Limb (tissue), 2 donors: ENCODE results near the gene NFS1.
"Not testable (repeated sequence)": the region's sequence is repeated elsewhere in the genome, so short reads cannot be mapped to it uniquely, and the experiment has no call there.

ENCODE experiments used
- DNase-seq, 2 donors: peaks; one replicate each; pipeline ENCODE4 v3.0.0-alpha.2; 2016; ENCODE audit errors: extremely low spot score in 2 of 2

Gene NFS1

DNA sequence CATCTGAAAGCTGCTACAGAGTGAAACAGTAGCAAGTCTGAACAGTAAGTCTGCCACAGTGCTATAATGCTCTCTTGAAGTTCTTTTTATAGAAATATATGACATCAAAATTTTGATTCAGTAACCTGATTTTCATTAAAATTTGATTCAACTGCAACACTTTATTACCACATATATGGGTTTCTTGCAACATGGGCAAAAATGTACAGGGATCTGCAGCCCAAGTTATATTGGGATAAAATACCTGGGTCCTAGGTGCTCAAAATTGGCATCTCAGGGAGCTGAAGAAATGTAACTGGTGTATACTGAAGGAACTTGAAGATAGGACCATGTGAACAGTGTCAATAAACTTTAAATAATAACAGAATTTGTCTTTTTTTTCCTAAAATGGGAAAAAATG, 10.9 kb upstream of the NFS1 start:
- DNase-seq = no peak

DNA sequence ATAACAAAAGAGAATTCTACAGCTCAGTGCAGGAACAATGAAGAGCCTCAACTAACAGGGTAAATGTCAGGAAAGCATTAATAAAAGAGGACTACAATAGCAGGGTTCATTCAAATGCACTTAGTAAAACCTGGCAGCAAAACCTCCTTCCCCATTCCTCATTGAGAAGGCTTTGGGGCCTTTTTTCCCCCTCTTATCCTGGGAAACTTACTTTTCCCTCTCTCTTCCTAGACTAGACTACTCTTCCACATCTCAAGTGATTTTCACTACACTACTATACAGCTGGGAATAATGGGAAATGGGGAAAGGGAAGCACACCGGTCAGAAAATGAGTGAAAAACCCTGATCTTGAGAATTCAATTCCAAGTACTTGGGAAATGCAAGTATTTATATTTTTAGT, 10.1 kb upstream of the NFS1 start:
- no peak for DNase-seq

DNA sequence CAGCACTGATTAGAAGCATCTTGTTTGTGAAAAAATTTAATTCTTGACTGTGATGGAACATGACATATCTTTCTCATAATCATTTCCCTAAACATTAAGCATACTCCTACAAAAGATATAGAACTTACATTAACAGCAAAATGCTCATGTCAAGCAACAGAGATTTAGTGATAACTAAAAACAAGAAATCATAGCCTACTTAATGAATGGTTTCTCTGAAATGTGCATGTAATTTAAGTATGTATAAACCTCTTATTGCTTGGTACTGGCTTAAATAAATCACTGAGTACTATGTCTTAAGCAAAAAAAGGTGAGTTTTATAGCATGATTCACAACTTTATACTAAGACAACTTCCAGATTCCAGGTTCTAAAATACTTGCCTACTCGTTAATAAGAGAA, 9.3 kb upstream of the NFS1 start:
- no peak for DNase-seq

GRCh38 chr20:35706591-35707529, 7.7 kb upstream of the NFS1 start:
- DNase-seq = not testable (repeated sequence)

- DNase-seq = not testable (repeated sequence)
These were observed 6.7 kb upstream of the NFS1 start for GRCh38 chr20:35705894-35706293.

DNA sequence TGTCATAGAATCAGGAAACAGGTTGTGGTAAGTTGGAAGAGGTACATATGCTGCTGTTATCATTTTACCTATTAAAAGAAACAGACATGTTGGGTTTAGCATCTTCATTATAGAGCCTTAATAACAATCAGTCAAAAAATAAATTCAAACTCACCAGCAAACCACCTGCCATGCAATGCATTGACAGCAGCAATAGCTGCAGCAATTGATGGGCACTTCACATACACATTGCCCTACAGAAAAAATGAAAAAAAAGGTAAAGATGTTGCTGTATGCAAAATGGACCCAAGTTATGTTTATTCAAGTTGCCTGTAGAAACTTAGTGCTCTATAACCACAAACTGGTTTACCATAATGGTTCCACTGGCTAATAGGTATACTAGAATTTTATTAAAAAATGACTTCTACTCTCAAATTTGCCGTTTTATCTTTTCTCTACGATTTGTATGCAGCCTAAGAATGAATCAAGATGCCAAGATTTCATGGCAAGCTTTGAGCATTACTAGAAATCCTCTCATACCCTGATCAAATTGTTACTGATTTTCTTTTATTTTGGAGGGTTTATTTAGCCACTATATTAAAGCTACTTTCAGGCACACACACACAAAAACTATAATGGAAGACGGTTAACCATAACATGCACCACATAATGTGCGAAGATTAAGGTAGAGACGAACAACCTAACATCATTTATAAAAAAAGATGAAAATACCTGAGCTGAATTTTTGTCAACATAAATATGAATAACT, 5.5 kb upstream of the NFS1 start:
- no peak for DNase-seq

DNA sequence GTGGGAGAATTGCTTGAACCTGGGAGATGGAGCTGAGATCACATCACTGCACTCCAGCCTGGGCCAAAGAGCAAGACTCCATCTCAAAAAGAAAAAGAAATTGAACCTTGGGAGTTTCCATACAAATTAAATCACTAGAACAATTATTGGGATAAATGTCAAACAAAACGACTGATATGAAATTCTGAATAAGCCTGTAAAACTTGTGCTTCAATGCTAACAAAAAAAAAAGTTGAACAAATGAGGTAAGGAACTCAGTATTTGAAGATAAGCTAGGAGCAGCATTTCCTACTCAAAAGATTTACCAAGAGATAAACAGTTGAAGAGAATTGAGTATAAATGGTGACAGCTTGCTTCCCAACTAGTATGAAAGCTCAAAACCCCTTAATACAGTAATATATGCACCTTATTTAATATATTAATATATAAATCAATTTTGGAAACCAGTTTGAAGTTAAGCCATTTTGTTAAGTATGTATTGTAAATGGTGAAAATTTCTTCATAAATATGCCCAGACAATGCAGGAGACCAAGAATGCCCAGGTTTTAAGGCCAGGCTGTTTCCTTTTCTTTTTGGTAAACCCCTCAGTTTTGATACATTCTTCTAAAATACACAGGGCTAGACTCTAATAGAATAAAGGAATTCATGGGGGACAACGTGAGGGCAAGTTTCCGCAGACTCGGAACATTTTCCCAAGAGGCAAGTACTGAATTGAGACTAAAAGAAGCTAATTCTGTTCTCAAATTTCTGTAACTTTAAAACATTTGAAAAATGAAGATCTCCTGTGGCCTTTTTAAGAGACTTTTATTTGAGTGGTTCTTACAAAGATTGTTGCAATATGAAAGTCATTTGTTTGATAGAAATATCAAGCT, 3.9 kb upstream of the NFS1 start:
- DNase-seq = no peak

GRCh38 chr20:35702051-35702823, 3.1 kb upstream of the NFS1 start:
- no peak for DNase-seq

- DNase-seq = no peak
These were observed 1.5 kb upstream of the NFS1 start for GRCh38 chr20:35700625-35701148.

DNA sequence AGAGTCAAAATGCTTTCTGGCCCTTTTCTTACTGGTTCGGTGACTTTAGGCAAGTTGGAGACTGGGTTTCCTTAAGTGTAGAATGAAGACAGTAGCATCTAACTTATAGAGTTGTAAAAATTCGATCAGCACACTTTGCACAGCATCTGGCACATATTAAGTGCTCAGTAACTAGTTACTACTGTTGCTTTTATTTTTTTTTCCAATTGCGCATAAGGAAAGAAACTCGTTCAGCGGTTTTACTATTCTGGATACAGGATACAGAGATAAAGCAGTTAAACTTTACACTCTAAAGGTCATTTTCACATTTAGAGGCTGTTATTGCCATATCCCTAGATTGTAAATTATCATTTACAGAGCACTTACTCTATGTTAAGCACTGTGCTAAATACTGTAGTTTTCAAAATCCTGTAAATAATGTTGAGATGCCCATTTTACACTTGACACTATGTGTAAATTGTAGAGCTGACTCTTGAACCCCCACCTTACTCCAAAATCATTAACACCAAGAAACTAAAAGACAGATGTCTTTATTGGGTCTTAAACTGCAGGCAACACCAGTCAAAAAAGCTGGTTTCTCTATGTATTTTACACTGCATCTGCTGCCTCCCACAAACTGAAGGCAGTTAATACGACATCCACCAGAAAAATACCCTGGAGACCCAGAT, 939 bp upstream of the NFS1 start:
- no peak for DNase-seq

- peak in 1 of 2 donors; percentile 41 for DNase-seq
These were observed 640 bp downstream of the NFS1 start for GRCh38 chr20:35698298-35699126.

GRCh38 chr20:35697696-35698297, 1.4 kb downstream of the NFS1 start:
- no peak for DNase-seq

GRCh38 chr20:35695978-35696377, 3.2 kb downstream of the NFS1 start:
- DNase-seq = no peak

- DNase-seq = no peak
These were observed 3.9 kb downstream of the NFS1 start for GRCh38 chr20:35695245-35695749.

GRCh38 chr20:35690265-35690664, 8.9 kb downstream of the NFS1 start:
- DNase-seq = no peak

DNA sequence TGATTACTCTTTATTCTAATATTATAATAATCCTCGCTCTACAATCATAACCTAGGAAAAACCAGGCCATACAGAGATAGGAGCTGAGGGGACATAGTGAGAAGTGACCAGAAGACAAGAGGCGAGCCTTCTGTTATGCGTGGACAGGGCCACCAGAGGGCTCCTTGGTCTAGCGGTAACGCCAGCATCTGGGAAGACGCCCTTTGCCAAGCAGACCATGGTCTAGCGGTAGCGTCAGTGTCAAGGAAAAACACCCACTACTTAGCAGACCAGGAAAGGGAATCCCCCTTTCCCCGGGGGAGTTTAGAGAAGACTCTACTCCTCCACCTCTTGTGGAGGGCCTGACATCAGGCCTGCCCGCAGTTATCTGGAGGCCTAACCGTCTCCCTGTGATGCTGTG, 12.3 kb downstream of the NFS1 start:
- DNase-seq = not testable (repeated sequence)

- not testable (repeated sequence) for DNase-seq
These were observed 13.8 kb downstream of the NFS1 start for GRCh38 chr20:35685368-35685767.

- DNase-seq = no peak
These were observed 17.2 kb downstream of the NFS1 start for GRCh38 chr20:35681960-35682359.
